ENCODE measurements around the gene NXF1.
A peak's percentile ranks its signal among the peaks of the same experiment; 100 is the strongest.

Gene NXF1

GRCh38 chr11:62811659-62812058, 6.4 kb upstream of the NXF1 start:
- TF ChIP-seq EGR1 (IDR thresholded peaks at IDR 0.05) = no peak
- TF ChIP-seq RAD21 (IDR thresholded peaks at IDR 0.05; ENCODE audit: low read depth) = no peak
- no peak for TF ChIP-seq CREB1 (IDR thresholded peaks at IDR 0.05; ENCODE audit: low read depth)
- no peak for TF ChIP-seq TEAD4 (IDR thresholded peaks at IDR 0.05)
- TF ChIP-seq YY1 (IDR thresholded peaks at IDR 0.05; ENCODE audit: low read depth) = no peak
- TF ChIP-seq ZBTB7A (IDR thresholded peaks at IDR 0.05; ENCODE audit: low read depth) = no peak

GRCh38 chr11:62810748-62811147, 5.5 kb upstream of the NXF1 start:
- TF ChIP-seq, protein P1, sequence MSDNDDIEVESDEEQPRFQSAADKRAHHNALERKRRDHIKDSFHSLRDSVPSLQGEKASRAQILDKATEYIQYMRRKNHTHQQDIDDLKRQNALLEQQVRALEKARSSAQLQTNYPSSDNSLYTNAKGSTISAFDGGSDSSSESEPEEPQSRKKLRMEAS (IDR thresholded peaks at IDR 0.05) = no peak
- TF ChIP-seq NFIC (IDR thresholded peaks at IDR 0.05) (peak; percentile 13; the same call in 1 of the 2 replicates), CEBPB (IDR thresholded peaks at IDR 0.05) (no peak), YY1 (IDR thresholded peaks at IDR 0.05; ENCODE audit: low read depth) (no peak), TCF12 (IDR thresholded peaks at IDR 0.05; ENCODE audit: low read depth) (no peak)

GRCh38 chr11:62806611-62807121, 1.4 kb upstream of the NXF1 start:
- TF ChIP-seq TAF1 (IDR thresholded peaks at IDR 0.05; ENCODE audit: low read depth) (no peak), EP300 (IDR thresholded peaks at IDR 0.05; ENCODE audit: borderline replicate concordance) (no peak), NFIC (IDR thresholded peaks at IDR 0.05) (no peak), CEBPB (IDR thresholded peaks at IDR 0.05) (no peak), TCF12 (IDR thresholded peaks at IDR 0.05; ENCODE audit: low read depth) (no peak), RAD21 (IDR thresholded peaks at IDR 0.05; ENCODE audit: low read depth) (no peak), CREB1 (IDR thresholded peaks at IDR 0.05; ENCODE audit: low read depth) (no peak), YY1 (IDR thresholded peaks at IDR 0.05; ENCODE audit: low read depth) (no peak), FOXM1 (IDR thresholded peaks at IDR 0.05; ENCODE audit: borderline replicate concordance, low read depth) (no peak), TEAD4 (IDR thresholded peaks at IDR 0.05) (no peak), ZBTB7A (IDR thresholded peaks at IDR 0.05; ENCODE audit: low read depth) (no peak), EGR1 (IDR thresholded peaks at IDR 0.05) (no peak)
- TF ChIP-seq, protein P2, sequence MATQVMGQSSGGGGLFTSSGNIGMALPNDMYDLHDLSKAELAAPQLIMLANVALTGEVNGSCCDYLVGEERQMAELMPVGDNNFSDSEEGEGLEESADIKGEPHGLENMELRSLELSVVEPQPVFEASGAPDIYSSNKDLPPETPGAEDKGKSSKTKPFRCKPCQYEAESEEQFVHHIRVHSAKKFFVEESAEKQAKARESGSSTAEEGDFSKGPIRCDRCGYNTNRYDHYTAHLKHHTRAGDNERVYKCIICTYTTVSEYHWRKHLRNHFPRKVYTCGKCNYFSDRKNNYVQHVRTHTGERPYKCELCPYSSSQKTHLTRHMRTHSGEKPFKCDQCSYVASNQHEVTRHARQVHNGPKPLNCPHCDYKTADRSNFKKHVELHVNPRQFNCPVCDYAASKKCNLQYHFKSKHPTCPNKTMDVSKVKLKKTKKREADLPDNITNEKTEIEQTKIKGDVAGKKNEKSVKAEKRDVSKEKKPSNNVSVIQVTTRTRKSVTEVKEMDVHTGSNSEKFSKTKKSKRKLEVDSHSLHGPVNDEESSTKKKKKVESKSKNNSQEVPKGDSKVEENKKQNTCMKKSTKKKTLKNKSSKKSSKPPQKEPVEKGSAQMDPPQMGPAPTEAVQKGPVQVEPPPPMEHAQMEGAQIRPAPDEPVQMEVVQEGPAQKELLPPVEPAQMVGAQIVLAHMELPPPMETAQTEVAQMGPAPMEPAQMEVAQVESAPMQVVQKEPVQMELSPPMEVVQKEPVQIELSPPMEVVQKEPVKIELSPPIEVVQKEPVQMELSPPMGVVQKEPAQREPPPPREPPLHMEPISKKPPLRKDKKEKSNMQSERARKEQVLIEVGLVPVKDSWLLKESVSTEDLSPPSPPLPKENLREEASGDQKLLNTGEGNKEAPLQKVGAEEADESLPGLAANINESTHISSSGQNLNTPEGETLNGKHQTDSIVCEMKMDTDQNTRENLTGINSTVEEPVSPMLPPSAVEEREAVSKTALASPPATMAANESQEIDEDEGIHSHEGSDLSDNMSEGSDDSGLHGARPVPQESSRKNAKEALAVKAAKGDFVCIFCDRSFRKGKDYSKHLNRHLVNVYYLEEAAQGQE (IDR thresholded peaks at IDR 0.05; ENCODE audit: low read depth) = no peak
- TF ChIP-seq, protein P3, sequence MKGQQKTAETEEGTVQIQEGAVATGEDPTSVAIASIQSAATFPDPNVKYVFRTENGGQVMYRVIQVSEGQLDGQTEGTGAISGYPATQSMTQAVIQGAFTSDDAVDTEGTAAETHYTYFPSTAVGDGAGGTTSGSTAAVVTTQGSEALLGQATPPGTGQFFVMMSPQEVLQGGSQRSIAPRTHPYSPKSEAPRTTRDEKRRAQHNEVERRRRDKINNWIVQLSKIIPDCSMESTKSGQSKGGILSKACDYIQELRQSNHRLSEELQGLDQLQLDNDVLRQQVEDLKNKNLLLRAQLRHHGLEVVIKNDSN (IDR thresholded peaks at IDR 0.05) = no peak
- TF ChIP-seq, protein P1 (IDR thresholded peaks at IDR 0.05) = no peak

DNA sequence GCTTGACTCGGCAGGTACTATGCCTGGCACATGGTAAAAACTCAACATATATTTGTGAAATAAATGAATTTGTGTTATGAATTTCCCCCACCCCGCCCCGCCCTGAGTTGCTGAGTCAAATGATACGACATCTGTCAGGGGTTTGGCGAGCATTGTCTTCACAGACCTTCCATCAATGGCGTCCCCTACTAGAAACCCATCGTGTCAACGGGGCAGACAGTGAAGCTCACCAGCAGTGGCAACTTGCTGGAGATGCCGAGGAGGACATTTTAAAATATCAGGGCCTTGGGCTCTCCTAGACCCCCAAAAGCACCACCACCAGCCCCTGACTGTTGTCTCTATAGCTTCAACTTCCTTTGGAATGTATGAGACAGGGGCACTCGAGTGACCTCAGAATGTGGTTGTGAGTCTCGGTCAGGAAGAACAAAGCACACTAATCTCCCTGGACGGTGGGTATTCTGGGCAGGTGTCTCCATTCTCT, 761 bp upstream of the NXF1 start:
- TF ChIP-seq, protein P2 (IDR thresholded peaks at IDR 0.05; ENCODE audit: low read depth) = no peak
- TF ChIP-seq CEBPB (IDR thresholded peaks at IDR 0.05) = no peak
- TF ChIP-seq ZBTB7A (IDR thresholded peaks at IDR 0.05; ENCODE audit: low read depth) = no peak

- TF ChIP-seq TCF12 (IDR thresholded peaks at IDR 0.05; ENCODE audit: low read depth) = no peak
- TF ChIP-seq, protein P1 (IDR thresholded peaks at IDR 0.05) = peak; percentile 10; the same call in 1 of the 2 replicates
Observed at GRCh38 chr11:62804310-62805075, 747 bp downstream of the NXF1 start.

- TF ChIP-seq TAF1 (IDR thresholded peaks at IDR 0.05; ENCODE audit: low read depth) (no peak), RAD21 (IDR thresholded peaks at IDR 0.05; ENCODE audit: low read depth) (no peak), TEAD4 (IDR thresholded peaks at IDR 0.05) (no peak)
- TF ChIP-seq, protein P2 (IDR thresholded peaks at IDR 0.05; ENCODE audit: low read depth) = no peak
- TF ChIP-seq, protein P3 (IDR thresholded peaks at IDR 0.05) = no peak
Observed at GRCh38 chr11:62801071-62801470, 4.2 kb downstream of the NXF1 start.
